NCI-H1436 treated with DMSO at 0.1 percent for 48 hours (cell line): ENCODE data around the gene OGFOD2.

Source experiments
- DNase-seq: peaks from one replicate; lab custom pipeline; 2025; lab: John Stamatoyannopoulos, UW

Gene OGFOD2

GRCh38 chr12:122977655-122978392 is 2.8 kb downstream of the OGFOD2 start:
- DNase-seq: no peak

GRCh38 chr12:122978507-122978955 is 3.5 kb downstream of the OGFOD2 start:
- DNase-seq: no peak

- no peak for DNase-seq
Measured at GRCh38 chr12:122979001-122979907, 4.2 kb downstream of the OGFOD2 start.

GRCh38 chr12:122979908-122980182 is 4.8 kb downstream of the OGFOD2 start:
- DNase-seq: no peak

- no peak for DNase-seq
Measured at GRCh38 chr12:122980183-122981035, 5.4 kb downstream of the OGFOD2 start, which contains the start of gene ARL6IP4. ARL6IP4 (plus strand) TSS chr12:122980681; CDS start chr12:122981140, 459 bp downstream.

GRCh38 chr12:122981036-122981471 is 6.0 kb downstream of the OGFOD2 start:
- no peak for DNase-seq

- no peak for DNase-seq
Measured at GRCh38 chr12:122981587-122982476, 6.8 kb downstream of the OGFOD2 start.

GRCh38 chr12:122982477-122982815 is 7.4 kb downstream of the OGFOD2 start:
- no peak for DNase-seq

GRCh38 chr12:122982963-122983788 is 8.1 kb downstream of the OGFOD2 start:
- no peak for DNase-seq

- no peak for DNase-seq
Measured at GRCh38 chr12:122983789-122984515, 8.9 kb downstream of the OGFOD2 start.

- DNase-seq: no peak
Measured at GRCh38 chr12:122984612-122985337, 9.7 kb downstream of the OGFOD2 start.

- DNase-seq: no peak
Measured at GRCh38 chr12:122985338-122986257, 10.6 kb downstream of the OGFOD2 start.

GRCh38 chr12:122986258-122986871 is 11.3 kb downstream of the OGFOD2 start:
- no peak for DNase-seq

GRCh38 chr12:122987086-122987951 is 12.3 kb downstream of the OGFOD2 start:
- DNase-seq: no peak

- DNase-seq: no peak
Measured at GRCh38 chr12:122988036-122988435, 13.0 kb downstream of the OGFOD2 start.

GRCh38 chr12:122988612-122989212 is 13.7 kb downstream of the OGFOD2 start:
- no peak for DNase-seq
